Activated T-cell treated with anti-CD3 and anti-CD28 coated beads, Interleukin-2, amount 50 U/mL, for 1 hour (primary cell): ENCODE measurements around the gene LIFR.
"Not testable (repeated sequence)": the region's sequence is repeated elsewhere in the genome, so short reads cannot be mapped to it uniquely, and the experiment has no call there.

Source experiments
- DNase-seq: peaks from one replicate; pipeline ENCODE4 v3.0.0-alpha.2; 2020

LIFR gene

GRCh38 chr5:38556599-38557307 lies at the start of gene LIFR:
LIFR (minus strand) TSS chr5:38556646; CDS start chr5:38530647, 25,999 bp downstream.
- peak; percentile 49 for DNase-seq

DNA sequence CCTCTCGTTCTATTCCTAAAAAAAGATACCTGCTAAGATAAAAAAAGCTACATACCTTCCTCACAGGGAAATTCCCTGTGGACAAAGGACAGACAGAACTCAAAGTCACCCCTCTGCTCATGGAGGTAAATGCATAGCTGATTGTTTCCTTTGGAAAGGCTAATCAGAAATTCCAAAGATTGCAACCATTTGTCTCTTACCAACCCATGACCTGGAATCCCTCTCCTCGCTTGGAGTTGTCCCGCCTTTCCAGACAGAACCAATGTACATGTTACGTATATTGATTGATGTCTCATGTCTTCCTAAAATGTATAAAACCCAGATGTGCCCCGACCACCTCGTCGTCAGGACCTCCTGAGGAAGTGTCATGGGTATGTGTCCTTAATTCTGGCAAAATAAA lies 49.2 kb upstream of the LIFR start:
- DNase-seq: no peak

- DNase-seq: no peak
Observed at GRCh38 chr5:38603691-38604090, 47.2 kb upstream of the LIFR start.

GRCh38 chr5:38602641-38603040 lies 46.2 kb upstream of the LIFR start:
- no peak for DNase-seq

GRCh38 chr5:38601863-38602298 lies 45.4 kb upstream of the LIFR start:
- DNase-seq: no peak

- DNase-seq: no peak
Observed at GRCh38 chr5:38601133-38601862, 44.9 kb upstream of the LIFR start.

GRCh38 chr5:38600329-38601045 lies 44.0 kb upstream of the LIFR start:
- no peak for DNase-seq

GRCh38 chr5:38599751-38600150 lies 43.3 kb upstream of the LIFR start:
- not testable (repeated sequence) for DNase-seq

DNA sequence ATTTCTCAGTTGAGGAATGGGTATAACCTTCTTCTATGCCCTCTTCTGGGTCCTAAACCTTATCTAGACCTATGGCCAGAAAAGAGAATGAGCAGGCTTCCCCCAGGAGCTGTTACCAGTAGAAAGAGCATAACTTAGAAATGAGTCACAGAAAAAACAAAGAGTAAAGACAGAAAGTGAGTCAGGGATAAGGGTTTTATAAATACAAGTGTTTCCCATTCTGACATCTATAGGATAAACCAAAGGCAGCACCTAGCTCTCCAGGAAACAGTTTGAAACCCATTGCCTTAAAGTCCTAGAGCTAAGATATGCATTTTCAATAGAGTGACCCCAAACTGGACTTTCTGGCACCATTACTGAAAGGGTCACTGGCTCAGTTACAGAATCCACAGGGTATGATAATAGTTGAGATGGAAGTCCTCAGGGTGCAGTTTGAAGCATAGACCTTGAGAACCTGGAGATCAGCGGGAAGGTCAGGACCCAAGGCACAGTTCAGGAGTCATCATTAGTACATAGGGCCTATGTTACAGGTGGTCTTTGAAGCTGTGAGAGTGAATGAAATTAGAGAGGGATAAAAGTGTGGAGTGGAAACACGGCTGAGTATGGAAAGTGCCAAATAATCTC lies 42.7 kb upstream of the LIFR start:
- DNase-seq: no peak

DNA sequence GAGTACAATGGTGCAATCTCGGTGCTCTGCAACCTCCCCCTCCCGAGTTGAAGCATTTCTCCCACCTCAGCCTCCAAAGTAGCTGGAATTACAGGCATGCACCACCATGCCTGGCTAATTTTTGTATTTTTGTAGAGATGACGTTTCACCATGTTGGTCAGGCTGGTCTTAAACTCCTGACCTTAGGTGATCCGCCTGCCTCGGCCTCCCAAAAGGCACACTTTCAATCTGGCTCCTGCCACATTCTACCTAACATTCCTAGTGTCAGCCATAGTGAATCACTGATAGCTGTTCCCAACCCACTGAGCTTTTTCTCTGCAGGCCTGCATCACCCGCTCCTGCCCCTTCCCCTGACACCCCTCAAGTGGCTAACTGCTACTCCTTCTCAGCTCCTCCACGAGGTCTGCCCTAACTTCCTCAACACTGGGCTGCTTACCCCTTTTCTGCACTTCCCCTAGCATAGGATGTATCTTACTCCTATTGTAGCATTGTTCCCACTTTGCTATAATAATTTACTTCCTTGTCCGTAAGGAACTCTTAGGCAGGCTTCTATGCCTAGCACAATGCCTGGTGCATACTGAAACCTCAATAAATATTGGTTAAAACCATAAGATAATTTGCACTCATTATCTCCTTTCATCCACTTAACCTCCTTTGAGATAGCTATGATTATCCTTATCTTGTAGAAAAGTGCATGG lies 42.0 kb upstream of the LIFR start:
- DNase-seq: no peak

DNA sequence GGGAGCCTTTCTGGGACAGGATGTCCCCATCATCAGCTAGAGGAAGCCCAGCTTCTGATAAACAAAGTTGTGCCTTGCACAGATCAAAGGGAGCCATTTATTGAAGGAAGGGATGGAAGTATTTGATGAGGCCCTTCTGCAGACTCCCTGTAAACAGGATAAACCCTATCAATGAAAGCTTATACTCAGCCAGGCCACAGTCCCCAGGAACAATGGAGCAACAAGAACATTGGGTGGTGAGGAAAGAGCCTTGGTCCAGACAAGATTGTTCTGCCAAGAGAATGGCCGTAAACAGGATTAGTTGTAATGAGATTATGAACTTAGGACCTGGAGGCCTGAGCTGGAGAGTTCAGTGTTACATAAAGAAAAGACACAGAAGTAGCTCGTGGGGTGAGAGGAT lies 40.5 kb upstream of the LIFR start:
- DNase-seq: no peak

GRCh38 chr5:38595132-38595745 lies 38.8 kb upstream of the LIFR start:
- no peak for DNase-seq

DNA sequence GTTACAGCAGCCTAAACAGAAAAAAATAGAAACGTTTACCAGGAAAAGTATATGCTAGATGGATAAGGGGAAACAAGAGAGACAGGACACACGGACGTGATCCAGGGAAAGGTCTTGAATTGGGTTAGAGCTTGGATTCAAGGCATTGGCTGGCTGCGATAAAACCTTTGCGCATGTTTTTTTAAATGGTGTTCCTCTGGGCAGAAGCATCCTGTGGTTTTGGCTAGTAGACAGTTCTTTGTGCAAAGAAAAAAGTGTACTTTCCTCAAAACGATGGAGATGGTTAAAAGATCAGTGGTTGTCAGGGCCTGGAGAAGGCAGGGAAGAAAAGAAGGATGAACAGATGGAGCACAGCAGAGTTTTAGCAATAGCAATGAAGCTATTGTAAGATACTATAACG lies 37.5 kb upstream of the LIFR start:
- no peak for DNase-seq

- DNase-seq: no peak
Observed at GRCh38 chr5:38591523-38591849, 35.0 kb upstream of the LIFR start.

DNA sequence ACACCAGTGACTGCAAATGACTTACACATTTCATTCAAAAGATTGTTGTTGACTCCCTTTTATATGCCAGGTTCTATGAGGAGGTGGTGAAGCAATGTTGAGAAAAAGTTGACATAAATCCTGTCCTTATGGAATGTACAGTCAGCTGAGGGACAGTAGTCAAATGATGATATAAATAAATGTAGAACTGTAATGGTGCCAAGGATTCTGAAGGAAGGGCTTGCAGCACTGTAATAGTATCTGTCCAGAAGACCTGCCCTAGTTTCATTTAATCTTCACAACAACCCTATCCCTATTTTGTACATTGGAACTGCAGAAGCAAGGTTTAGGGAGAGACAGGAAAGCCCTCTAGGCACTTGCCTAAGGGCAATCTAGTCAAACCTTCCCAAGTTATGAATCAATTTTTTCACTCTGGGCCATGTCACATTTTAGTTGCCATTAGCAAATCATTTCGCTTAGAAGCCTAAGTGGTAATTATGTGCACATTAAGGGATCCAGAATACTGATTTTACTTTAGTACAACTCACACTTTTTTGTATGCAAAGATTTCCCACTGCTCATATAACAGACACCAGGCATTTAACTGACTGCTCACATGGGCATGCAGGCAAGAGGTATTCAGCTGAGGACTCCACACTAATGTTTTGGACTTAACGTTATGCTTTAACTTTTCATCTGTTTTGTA lies 34.5 kb upstream of the LIFR start:
- no peak for DNase-seq

DNA sequence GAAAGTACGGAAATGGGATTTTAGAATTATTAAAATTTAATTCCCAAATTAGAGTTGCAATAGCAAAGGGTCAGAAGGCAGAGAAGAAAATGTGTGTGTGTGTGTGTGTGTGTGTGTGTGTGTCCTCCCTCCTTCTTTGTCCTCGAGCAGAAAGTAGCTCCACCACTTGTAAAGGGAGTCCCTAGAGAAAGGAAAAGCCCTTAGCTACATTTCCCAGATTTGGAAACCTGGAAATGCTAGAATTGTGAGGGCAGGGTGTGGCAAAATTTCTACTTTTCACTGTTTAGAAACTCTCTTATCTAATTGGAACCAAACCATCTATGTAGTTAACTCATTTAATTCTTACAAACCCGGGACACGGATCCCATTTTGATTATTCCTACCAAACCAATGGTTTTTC lies 33.2 kb upstream of the LIFR start:
- DNase-seq: no peak

GRCh38 chr5:38585816-38586215 lies 29.4 kb upstream of the LIFR start:
- DNase-seq: no peak

GRCh38 chr5:38583500-38583899 lies 27.1 kb upstream of the LIFR start:
- DNase-seq: no peak

DNA sequence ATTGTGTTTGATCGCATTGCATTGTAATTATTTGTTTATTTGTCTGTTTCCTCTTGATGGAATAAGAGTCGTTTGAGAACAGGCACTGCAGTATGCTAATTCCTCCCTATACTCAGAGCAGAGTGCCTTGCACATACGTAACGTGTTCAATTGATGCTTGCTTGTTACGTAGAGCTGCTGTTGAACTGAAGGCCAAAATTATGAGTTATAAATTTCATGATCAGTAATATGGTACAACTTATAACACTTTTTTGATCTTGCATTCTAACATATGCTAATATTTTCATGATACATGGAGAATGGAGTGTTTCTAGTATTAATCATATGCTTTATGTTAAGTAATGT lies 26.5 kb upstream of the LIFR start:
- DNase-seq: no peak

- DNase-seq: no peak
Observed at GRCh38 chr5:38582293-38582974, 26.0 kb upstream of the LIFR start.

- DNase-seq: no peak
Observed at GRCh38 chr5:38581597-38581996, 25.2 kb upstream of the LIFR start.
